Smooth muscle cell of the brain vasculature (primary cell): ENCODE results near the gene ELMO1.

ENCODE experiments used
- DNase-seq: peaks from one replicate; pipeline ENCODE4 v3.0.0-alpha.2; 2012; ENCODE audit warnings: low read depth, low spot score

The ELMO1 gene

GRCh38 chr7:36881233-36881874 is 567.3 kb downstream of the ELMO1 start:
- no peak for DNase-seq

GRCh38 chr7:36880108-36880507 is 568.6 kb downstream of the ELMO1 start:
- no peak for DNase-seq

DNA sequence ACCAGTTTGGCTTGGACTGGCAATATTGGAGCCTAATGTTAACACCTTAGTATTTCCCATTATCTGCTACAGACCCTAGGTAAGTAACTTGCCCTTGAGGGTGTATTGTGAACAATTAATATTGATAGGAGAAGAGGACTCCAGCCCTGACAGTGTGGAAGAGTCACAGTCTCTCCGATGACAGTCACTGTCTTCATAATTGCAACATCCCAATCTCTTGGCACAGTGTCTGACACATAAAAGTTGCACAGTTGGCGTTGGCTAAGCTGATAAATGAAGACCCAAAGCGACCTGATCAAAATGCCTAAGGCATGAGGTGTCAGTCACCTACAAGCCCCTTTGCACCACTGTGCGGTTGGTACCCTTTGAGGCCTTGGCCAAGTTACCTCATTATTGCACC is 569.6 kb downstream of the ELMO1 start:
- DNase-seq: no peak

- no peak for DNase-seq
These were observed 570.4 kb downstream of the ELMO1 start for GRCh38 chr7:36878288-36878687.

GRCh38 chr7:36875794-36876193 is 572.9 kb downstream of the ELMO1 start:
- no peak for DNase-seq

- no peak for DNase-seq
These were observed 574.6 kb downstream of the ELMO1 start for GRCh38 chr7:36874041-36874440.

- DNase-seq: no peak
These were observed 576.8 kb downstream of the ELMO1 start for GRCh38 chr7:36871863-36872262.

DNA sequence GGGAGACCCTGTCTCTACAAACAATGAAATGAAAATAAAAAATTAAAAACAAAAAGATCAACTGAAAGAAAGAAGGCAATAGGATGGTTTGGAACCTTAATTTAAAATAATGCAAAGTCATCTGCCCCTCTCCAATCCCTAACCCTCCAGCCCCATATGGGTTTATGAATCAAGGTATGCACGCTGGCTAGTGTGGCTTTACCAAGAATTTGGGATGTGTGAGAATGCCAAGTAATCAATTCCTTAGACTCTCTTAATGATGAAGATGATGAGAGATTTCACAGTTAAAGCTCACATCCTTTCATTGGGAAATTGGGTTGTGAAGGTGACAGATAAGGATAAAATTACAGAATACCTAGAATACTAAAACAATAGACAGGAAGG is 577.3 kb downstream of the ELMO1 start:
- DNase-seq: no peak

DNA sequence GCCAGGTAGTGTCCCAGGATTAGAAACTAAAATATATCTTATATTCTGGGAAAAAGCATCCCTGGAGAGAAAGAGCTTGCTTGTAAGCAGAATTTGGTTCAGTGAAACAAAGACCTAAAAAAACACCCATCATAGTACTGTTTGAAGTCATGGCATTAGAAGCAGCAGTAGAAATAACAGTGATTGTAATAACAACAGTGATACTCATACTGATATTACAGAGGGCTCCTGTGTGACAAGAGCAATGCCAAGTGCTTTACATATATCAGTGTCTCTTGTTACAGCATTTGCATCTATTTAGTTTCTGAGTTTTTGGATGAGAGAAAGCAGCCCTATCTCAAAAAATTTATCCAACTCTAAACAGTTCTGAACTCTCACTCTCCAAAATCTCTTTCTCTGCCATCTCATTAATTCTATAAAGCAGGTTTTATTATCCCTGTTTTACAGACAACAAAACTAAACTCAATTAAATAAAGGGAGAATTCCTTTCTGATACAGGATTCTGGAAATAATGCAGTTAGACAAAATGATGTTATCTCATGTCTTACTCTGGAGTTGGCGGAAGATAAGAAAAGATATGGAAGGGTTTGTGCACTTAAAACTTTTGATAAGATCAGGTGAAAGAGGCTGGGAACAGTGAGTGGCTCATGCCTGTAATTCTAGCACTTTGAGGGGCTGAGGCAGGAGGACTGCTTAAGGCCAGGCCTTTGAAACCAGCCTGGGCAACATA is 577.9 kb downstream of the ELMO1 start:
- no peak for DNase-seq

GRCh38 chr7:36868727-36869411 is 579.8 kb downstream of the ELMO1 start:
- no peak for DNase-seq

- DNase-seq: no peak
These were observed 583.6 kb downstream of the ELMO1 start for GRCh38 chr7:36865019-36865418.

- no peak for DNase-seq
These were observed 584.6 kb downstream of the ELMO1 start for GRCh38 chr7:36863901-36864701.

GRCh38 chr7:36862771-36863261 is 585.8 kb downstream of the ELMO1 start:
- no peak for DNase-seq

- no peak for DNase-seq
These were observed 587.0 kb downstream of the ELMO1 start for GRCh38 chr7:36861656-36862055.

DNA sequence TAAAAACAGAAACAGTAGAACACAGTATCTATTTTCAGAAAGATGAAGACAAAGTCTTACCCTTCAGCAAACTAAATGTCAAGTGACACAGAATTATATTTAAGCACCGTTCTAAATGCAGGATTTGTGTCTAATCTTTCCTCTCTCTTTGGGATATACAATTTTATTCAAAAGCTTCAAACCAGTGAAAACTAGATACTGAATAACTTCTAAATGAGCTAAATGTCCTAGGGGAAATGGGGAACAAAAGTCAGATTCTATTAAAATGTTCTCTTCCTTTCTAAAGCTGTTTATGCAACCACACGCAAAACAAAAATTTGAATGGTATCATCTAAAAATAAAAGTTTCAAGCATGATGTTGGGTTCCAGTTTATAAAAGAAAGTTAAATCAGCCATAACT is 588.0 kb downstream of the ELMO1 start:
- no peak for DNase-seq

- no peak for DNase-seq
These were observed 593.3 kb downstream of the ELMO1 start for GRCh38 chr7:36855330-36855729.

DNA sequence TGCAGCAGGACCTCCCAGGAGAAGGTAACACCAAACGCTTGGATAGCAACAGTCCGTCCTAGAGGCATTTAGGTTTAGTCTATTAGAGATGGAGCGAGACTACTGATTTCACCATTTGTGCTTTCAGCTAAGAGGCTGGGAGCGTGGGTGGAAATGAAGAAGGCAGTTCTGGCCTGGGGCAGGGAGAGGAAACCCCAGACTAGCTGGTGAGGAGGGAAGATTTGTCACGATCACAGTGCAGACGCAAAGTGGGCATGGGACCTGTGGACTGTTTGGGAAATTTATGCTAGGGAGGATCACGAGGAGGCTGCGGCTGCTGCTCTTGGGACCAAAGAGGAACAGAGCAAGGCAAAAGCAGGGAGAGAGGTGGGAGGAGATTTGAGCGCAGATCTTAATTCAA is 594.0 kb downstream of the ELMO1 start:
- DNase-seq: no peak

DNA sequence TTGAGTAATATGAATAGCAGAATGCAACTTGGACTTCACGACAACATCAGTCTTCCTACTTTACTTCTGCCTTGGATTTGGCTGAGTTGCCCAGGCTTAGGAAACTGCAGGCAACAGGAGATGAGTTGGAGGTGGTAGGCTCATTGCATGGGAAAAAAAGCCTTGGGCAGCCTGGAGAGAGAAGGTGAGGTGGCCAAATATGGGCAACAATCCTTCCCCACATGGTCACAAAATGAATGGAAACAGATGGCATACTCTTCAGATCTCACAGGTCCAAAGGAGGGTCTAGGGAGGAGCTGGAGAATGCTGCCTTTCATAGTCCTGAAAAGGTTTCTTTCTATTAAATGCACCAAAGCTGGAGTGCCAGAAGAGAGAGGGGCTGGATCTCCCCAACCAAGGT is 595.7 kb downstream of the ELMO1 start:
- no peak for DNase-seq

DNA sequence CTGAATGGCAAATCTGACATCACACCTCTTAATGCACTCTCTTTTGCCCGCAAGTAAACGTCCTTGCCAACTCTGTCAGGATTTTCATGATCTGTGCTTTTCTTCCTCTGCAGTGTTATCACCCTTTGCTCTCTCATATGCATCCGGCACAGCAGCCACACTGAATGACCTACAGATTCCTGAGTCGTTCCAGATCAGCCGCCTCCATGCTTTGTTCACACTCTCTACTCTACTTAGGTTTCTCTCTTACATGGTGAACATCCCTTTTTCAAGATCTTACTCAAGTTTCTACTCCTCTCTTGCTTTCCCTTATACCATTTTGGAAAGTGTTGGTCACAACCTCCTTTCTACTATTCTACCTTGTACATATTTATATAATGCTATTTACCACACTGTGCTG is 596.6 kb downstream of the ELMO1 start:
- DNase-seq: no peak

- no peak for DNase-seq
These were observed 597.3 kb downstream of the ELMO1 start for GRCh38 chr7:36851382-36851781.

DNA sequence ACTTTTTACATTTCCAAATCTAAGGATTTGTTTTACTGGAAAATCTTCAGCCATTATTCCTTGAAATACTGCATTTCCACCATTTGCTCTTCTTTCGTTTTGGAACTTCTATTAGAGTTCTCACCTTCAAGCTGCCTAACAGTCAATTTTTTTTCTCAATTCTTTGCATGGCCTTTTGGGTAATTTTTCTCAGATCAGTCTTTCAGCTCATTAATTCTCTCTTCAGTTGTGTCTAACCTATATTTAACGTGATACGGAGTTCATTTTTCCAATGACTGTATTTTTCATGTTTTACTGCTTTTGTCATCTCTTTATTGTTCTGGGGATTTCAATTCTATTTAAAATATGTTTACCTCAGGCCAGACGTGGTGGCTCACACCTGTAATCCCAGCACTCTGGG is 600.7 kb downstream of the ELMO1 start:
- DNase-seq: no peak

DNA sequence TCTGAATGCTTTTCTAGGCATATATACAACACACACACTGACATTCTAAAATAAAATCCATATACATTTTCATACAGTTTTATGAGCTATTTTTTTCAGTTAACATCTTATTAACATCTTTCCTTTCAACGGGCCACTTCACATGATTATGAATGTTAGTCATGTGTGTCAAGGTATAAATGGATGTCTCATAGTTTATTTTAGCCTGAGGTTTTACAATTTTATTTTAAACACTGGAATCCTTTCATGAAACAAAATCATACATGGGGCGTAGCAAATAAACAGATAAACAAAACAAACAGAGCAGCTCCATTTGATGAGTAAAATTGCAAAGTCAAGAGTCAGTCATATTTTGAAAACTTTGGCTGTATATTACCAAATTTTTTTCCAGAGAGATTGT is 604.3 kb downstream of the ELMO1 start:
- no peak for DNase-seq
